SK-N-SH treated with all-trans-retinoic acid at 6 μM for 48 hours (cell line): ENCODE data around the gene ZNF600.
"Not testable (repeated sequence)": the region's sequence is repeated elsewhere in the genome, so short reads cannot be mapped to it uniquely, and the experiment has no call there.

Source experiments
- ATAC-seq: fragments of 200-7000 bp; cut with Tn5 transposase; 3 replicates; pipeline ENCODE4 v1.9.1; 2020; ENCODE audit warnings: mild to moderate bottlenecking, moderate library complexity
- BACH2 ChIP-seq: fragments of 250-450 bp; sonication (Bioruptor Pico); IDR thresholded peaks from 2 replicates; pipeline ENCODE4 v1.9.0; 2021; ENCODE audit warnings: mild to moderate bottlenecking, borderline replicate concordance
- CREB5 ChIP-seq: fragments of 250-450 bp; sonication (Bioruptor Pico); IDR thresholded peaks from 2 replicates; pipeline ENCODE4 v1.5.1; 2020; ENCODE audit warnings: low read depth, mild to moderate bottlenecking, moderate library complexity
- CSDC2 ChIP-seq: fragments of 250-450 bp; sonication (Bioruptor Pico); IDR thresholded peaks from 2 replicates; pipeline ENCODE4 v1.5.0; 2020; ENCODE audit warnings: mild to moderate bottlenecking, moderate library complexity
- GLIS3 ChIP-seq: fragments of 250-450 bp; sonication (Bioruptor Pico); IDR thresholded peaks from 2 replicates; pipeline ENCODE4 v1.5.0; 2020; ENCODE audit warnings: mild to moderate bottlenecking, moderate library complexity
- ISL1 ChIP-seq: fragments of 250-450 bp; sonication (Bioruptor Pico); IDR thresholded peaks from 2 replicates; pipeline ENCODE4 v2.1.2; 2022; ENCODE audit warnings: mild to moderate bottlenecking, moderate library complexity
- PATZ1 ChIP-seq: fragments of 250-450 bp; sonication (Bioruptor Pico); IDR thresholded peaks from 2 replicates; pipeline ENCODE4 v1.8.0; 2020; ENCODE audit warnings: mild to moderate bottlenecking, moderate library complexity, borderline replicate concordance
- POU6F1 ChIP-seq: fragments of 250-450 bp; sonication (Bioruptor Pico); IDR thresholded peaks from 2 replicates; pipeline ENCODE4 v1.8.0; 2021; ENCODE audit warnings: low read depth, mild to moderate bottlenecking, moderate library complexity, borderline replicate concordance
- PPARA ChIP-seq: fragments of 250-450 bp; sonication (Bioruptor Pico); IDR thresholded peaks from 2 replicates; pipeline ENCODE4 v1.5.0; 2020; ENCODE audit warnings: mild to moderate bottlenecking, borderline replicate concordance
- RARB ChIP-seq: fragments of 250-450 bp; sonication (Bioruptor Pico); IDR thresholded peaks from 2 replicates; pipeline ENCODE4 v1.8.0; 2021; ENCODE audit warnings: mild to moderate bottlenecking, moderate library complexity
- ZC3H10 ChIP-seq: fragments of 250-450 bp; sonication (Bioruptor Pico); IDR thresholded peaks from 2 replicates; pipeline ENCODE4 v1.5.1; 2021; ENCODE audit warnings: mild to moderate bottlenecking, moderate library complexity
- ZFP3 ChIP-seq: fragments of 250-450 bp; sonication (Bioruptor Pico); IDR thresholded peaks from 2 replicates; pipeline ENCODE4 v1.5.0; 2020; ENCODE audit warnings: mild to moderate bottlenecking, moderate library complexity
- ZNF70 ChIP-seq: fragments of 450-650 bp; formaldehyde crosslinking; IDR thresholded peaks from 2 replicates; pipeline ENCODE4 v1.5.0; 2020; ENCODE audit warnings: mild to moderate bottlenecking, moderate library complexity
- ZNF8 ChIP-seq: fragments of 450-650 bp; formaldehyde crosslinking; IDR thresholded peaks from 2 replicates; pipeline ENCODE4 v1.5.0; 2020; ENCODE audit warnings: mild to moderate bottlenecking, moderate library complexity

ZNF600 gene

GRCh38 chr19:52724701-52725514 is 61.7 kb downstream of the ZNF600 start:
- no peak for TF ChIP-seq PPARA (CRISPR knock-in tag)
- no peak for TF ChIP-seq ZFP3 (CRISPR knock-in tag)
- TF ChIP-seq ZC3H10 (CRISPR knock-in tag) = no peak
- TF ChIP-seq ZNF8 (CRISPR knock-in tag) = no peak
- TF ChIP-seq ISL1 (CRISPR knock-in tag) = no peak
- no peak for TF ChIP-seq PATZ1
- TF ChIP-seq POU6F1 (CRISPR knock-in tag) = no peak
- TF ChIP-seq BACH2 (CRISPR knock-in tag) = no peak
- no peak for ATAC-seq

GRCh38 chr19:52723907-52724598 is 62.5 kb downstream of the ZNF600 start:
- not testable (repeated sequence) for ATAC-seq

GRCh38 chr19:52722062-52723003 is 64.3 kb downstream of the ZNF600 start:
- no peak for TF ChIP-seq ZNF70 (CRISPR knock-in tag)
- TF ChIP-seq ISL1 (CRISPR knock-in tag) = peak; percentile 24; the same call in 1 of the 2 replicates
- peak; percentile 38 for ATAC-seq

GRCh38 chr19:52720541-52720940 is 66.0 kb downstream of the ZNF600 start:
- not testable (repeated sequence) for ATAC-seq

GRCh38 chr19:52716522-52716921 is 70.1 kb downstream of the ZNF600 start:
- no peak for TF ChIP-seq GLIS3 (CRISPR knock-in tag)
- no peak for TF ChIP-seq CREB5 (CRISPR knock-in tag)
- no peak for TF ChIP-seq RARB (CRISPR knock-in tag)
- no peak for TF ChIP-seq CSDC2 (CRISPR knock-in tag)
- no peak for ATAC-seq

- ATAC-seq = not testable (repeated sequence)
These were observed 70.7 kb downstream of the ZNF600 start for GRCh38 chr19:52715902-52716301.

- ATAC-seq = not testable (repeated sequence)
These were observed 71.3 kb downstream of the ZNF600 start for GRCh38 chr19:52715330-52715729.
